ENCODE data around the gene TCEAL2.
"Not testable (repeated sequence)": the region's sequence is repeated elsewhere in the genome, so short reads cannot be mapped to it uniquely, and the experiment has no call there.

Gene TCEAL2

DNA sequence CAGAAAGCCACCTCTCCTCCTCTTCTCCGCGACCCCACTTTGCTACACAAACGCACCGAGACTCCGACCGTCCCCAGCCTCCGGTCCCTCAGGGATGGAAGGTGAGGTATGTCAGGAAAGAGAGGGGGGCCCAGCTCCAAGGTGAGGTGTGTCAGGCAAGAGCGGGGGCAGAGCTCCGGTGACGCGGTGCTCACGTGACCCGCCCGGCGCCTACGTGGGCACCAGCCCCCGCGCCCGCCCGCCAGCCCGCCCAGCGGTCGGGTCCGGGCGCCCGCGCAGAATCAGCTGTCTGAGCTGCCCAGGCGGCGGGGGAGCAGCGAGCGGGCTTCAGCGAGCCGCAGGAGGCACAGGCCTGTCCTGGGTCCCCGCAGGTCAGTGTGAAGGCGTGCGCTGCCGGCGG is at the start of gene TCEAL2:
Gene TCEAL2, plus strand, starts transcription at position 244 of the 400 bp plus-strand sequence. CDS start 1,152 bp downstream, outside the sequence.
- H3K4me3 ChIP-seq (ENCODE audit: low read depth, low read length), result not testable (repeated sequence)

GRCh38 chrX:102077426-102077825 is 48.1 kb upstream of the TCEAL2 start:
- TF ChIP-seq, protein P1, sequence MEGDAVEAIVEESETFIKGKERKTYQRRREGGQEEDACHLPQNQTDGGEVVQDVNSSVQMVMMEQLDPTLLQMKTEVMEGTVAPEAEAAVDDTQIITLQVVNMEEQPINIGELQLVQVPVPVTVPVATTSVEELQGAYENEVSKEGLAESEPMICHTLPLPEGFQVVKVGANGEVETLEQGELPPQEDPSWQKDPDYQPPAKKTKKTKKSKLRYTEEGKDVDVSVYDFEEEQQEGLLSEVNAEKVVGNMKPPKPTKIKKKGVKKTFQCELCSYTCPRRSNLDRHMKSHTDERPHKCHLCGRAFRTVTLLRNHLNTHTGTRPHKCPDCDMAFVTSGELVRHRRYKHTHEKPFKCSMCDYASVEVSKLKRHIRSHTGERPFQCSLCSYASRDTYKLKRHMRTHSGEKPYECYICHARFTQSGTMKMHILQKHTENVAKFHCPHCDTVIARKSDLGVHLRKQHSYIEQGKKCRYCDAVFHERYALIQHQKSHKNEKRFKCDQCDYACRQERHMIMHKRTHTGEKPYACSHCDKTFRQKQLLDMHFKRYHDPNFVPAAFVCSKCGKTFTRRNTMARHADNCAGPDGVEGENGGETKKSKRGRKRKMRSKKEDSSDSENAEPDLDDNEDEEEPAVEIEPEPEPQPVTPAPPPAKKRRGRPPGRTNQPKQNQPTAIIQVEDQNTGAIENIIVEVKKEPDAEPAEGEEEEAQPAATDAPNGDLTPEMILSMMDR (IDR thresholded peaks at IDR 0.05; ENCODE audit: low read depth, low read length), result no peak
- no peak overlapping the region for H3K4me3 ChIP-seq (ENCODE audit: low read depth, low read length)

- TF ChIP-seq, protein P1 (IDR thresholded peaks at IDR 0.05; ENCODE audit: low read depth, low read length), result no peak
- H3K4me3 ChIP-seq (ENCODE audit: low read depth, low read length), result no peak overlapping the region
These were observed 39.8 kb upstream of the TCEAL2 start for GRCh38 chrX:102085706-102086105.

DNA sequence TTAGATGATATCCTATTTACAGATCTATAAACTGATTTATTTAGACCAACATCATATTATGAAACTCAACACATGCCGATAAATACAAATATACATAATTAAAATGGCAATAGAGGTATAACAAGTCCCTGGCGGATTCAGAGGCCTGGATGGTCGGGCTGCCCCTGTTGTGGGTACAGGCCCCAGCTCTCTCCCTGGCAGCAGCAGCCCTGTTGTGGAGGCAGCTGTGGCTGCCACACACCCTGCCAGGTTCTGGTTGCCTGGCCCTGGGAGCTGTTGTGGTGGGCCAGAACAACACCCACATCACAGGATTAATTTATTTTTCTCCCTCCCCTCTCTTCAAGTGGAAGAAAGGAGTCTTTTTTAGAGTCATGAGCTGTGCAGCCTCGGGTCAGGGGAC is 12.1 kb upstream of the TCEAL2 start:
- TF ChIP-seq, protein P1 (IDR thresholded peaks at IDR 0.05; ENCODE audit: low read depth, low read length), result no peak
- no peak overlapping the region for H3K4me3 ChIP-seq (ENCODE audit: low read depth, low read length)

DNA sequence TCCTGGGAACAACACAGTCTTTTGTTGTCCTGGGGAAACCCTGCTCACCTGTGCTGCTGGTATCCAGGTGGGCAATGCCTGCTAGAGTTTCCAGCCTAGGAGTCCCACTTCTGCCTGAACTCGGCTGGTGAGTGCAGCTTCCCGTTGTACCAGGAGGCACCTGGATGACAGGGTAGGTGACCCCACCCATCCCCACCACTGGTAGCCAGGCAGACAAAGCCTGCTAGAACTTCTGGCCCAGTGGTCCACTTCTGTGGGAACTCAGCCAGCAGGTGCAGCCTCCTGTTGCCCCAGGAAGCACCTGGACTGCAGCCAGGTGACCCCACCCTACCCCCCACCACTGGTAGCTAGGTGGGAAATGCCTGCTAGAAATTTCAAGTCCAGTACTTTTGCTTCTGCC is 9.7 kb upstream of the TCEAL2 start:
- no peak overlapping the region for H3K4me3 ChIP-seq (ENCODE audit: low read depth, low read length)
- TF ChIP-seq, protein P1 (IDR thresholded peaks at IDR 0.05; ENCODE audit: low read depth, low read length), result no peak

DNA sequence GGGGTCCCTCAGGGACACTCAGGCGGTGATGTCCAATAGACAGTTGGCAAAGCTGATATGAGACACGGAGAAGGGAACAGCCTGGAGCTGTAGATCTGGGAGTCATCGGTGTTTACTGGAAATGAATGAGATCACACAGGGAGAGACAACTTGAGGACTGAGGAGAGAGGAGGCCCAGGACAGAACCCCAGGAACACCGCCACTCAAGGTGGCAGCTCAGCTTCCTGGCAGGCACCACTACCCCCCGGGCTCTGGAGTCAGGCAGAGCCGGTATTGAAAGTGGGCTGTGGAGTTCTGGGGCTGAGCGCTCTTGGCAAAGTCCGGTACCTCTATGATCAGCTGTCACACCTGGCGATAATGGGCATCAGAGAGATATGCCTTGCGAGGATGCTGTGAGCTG is 465 bp upstream of the TCEAL2 start:
- not testable (repeated sequence) for H3K4me3 ChIP-seq (ENCODE audit: low read depth, low read length)

GRCh38 chrX:102126080-102126818 is 770 bp downstream of the TCEAL2 start:
- not testable (repeated sequence) for H3K4me3 ChIP-seq (ENCODE audit: low read depth, low read length)

DNA sequence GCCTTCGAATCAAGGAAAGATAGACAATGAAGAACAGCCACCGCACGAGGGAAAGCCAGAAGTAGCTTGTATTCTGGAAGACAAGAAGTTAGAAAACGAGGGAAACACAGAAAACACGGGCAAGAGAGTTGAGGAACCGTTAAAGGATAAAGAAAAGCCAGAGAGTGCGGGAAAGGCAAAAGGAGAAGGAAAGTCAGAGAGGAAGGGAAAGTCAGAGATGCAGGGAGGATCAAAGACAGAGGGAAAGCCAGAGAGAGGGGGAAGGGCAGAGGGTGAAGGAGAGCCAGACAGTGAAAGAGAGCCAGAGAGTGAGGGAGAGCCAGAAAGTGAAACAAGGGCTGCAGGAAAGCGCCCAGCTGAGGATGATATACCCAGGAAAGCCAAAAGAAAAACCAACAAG is 1.4 kb downstream of the TCEAL2 start:
- TF ChIP-seq, protein P1 (IDR thresholded peaks at IDR 0.05; ENCODE audit: low read depth, low read length), result no peak
- no peak overlapping the region for H3K4me3 ChIP-seq (ENCODE audit: low read depth, low read length)

DNA sequence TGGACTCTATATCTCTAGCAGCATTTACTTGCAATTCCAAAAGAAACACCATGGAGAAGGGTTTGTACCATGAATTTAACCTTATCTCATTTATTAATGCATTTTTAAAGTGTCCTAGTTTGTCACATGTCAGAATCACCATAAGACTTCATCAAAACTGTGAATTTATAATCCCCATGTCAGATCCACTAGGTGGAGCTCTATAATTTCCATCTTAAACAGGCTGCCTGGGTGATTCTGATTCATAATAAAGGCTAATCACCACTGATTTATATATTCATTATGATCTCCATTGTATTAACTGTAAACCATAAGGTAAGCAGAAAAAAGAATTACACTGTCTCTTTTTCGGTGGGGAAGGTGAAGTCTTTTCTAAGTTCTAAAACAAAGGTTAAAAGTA is 4.0 kb downstream of the TCEAL2 start:
- no peak overlapping the region for H3K4me3 ChIP-seq (ENCODE audit: low read depth, low read length)

More for the DNA sequence above, 4.0 kb downstream of the TCEAL2 start:
- TF ChIP-seq, protein P1 (IDR thresholded peaks at IDR 0.05; ENCODE audit: low read depth, low read length), result no peak

All from WI38 (cell line).